Activated effector memory CD4-positive, alpha-beta T cell treated with Interleukin-2 at 50 U/mL for 16 hours (primary cell): Measurements from ENCODE around the gene PFKFB3.
A peak's percentile ranks its signal among the peaks of the same experiment; 100 is the strongest.
"Not testable (repeated sequence)": the region's sequence is repeated elsewhere in the genome, so short reads cannot be mapped to it uniquely, and the experiment has no call there.

ENCODE experiments used
- DNase-seq: peaks from one replicate; pipeline ENCODE4 v3.0.0-alpha.2; 2020

PFKFB3 gene

GRCh38 chr10:6179078-6179477 is 23.7 kb upstream of the PFKFB3 start:
- no peak for DNase-seq

GRCh38 chr10:6180480-6181110 is 22.1 kb upstream of the PFKFB3 start:
- no peak for DNase-seq

GRCh38 chr10:6181249-6181648 is 21.5 kb upstream of the PFKFB3 start:
- DNase-seq = no peak

- DNase-seq = no peak
These were observed 20.2 kb upstream of the PFKFB3 start for GRCh38 chr10:6182454-6183098.

- no peak for DNase-seq
These were observed 17.6 kb upstream of the PFKFB3 start for GRCh38 chr10:6185039-6185716.

GRCh38 chr10:6186894-6187256 is 15.9 kb upstream of the PFKFB3 start:
- DNase-seq = no peak

GRCh38 chr10:6187278-6187677 is 15.5 kb upstream of the PFKFB3 start:
- DNase-seq = no peak

GRCh38 chr10:6190033-6190432 is 12.7 kb upstream of the PFKFB3 start:
- not testable (repeated sequence) for DNase-seq

- DNase-seq = no peak
These were observed 11.6 kb upstream of the PFKFB3 start for GRCh38 chr10:6191147-6191546.

GRCh38 chr10:6191569-6191968 is 11.2 kb upstream of the PFKFB3 start:
- no peak for DNase-seq

- not testable (repeated sequence) for DNase-seq
These were observed 9.4 kb upstream of the PFKFB3 start for GRCh38 chr10:6193342-6193741.

GRCh38 chr10:6194311-6194710 is 8.4 kb upstream of the PFKFB3 start:
- no peak for DNase-seq

GRCh38 chr10:6195376-6195775 is 7.4 kb upstream of the PFKFB3 start:
- no peak for DNase-seq

GRCh38 chr10:6195846-6196245 is 6.9 kb upstream of the PFKFB3 start:
- DNase-seq = no peak

- not testable (repeated sequence) for DNase-seq
These were observed 6.2 kb upstream of the PFKFB3 start for GRCh38 chr10:6196524-6196923.

- no peak for DNase-seq
These were observed 5.4 kb upstream of the PFKFB3 start for GRCh38 chr10:6197321-6197720.

GRCh38 chr10:6198171-6198570 is 4.6 kb upstream of the PFKFB3 start:
- no peak for DNase-seq

GRCh38 chr10:6199131-6199733 is 3.5 kb upstream of the PFKFB3 start:
- no peak for DNase-seq

GRCh38 chr10:6200440-6200733 is 2.3 kb upstream of the PFKFB3 start:
- DNase-seq = no peak

- peak; percentile 22 for DNase-seq
These were observed 1.8 kb upstream of the PFKFB3 start for GRCh38 chr10:6200734-6201515.

GRCh38 chr10:6201516-6201975 is 1.2 kb upstream of the PFKFB3 start:
- DNase-seq = peak; percentile 77

GRCh38 chr10:6202098-6202683 is 541 bp upstream of the PFKFB3 start:
- no peak for DNase-seq
